Activated CD8-positive, alpha-beta memory T cell treated with anti-CD3 and anti-CD28 coated beads, Interleukin-2, amount 50 U/mL, for 48 hours (primary cell): Measurements from ENCODE around the gene OR51L1.
"Not testable (repeated sequence)": the region's sequence is repeated elsewhere in the genome, so short reads cannot be mapped to it uniquely, and the experiment has no call there.

Experiments used
- DNase-seq: peaks from one replicate; pipeline ENCODE4 v3.0.0-alpha.2; 2020

Gene OR51L1

DNA sequence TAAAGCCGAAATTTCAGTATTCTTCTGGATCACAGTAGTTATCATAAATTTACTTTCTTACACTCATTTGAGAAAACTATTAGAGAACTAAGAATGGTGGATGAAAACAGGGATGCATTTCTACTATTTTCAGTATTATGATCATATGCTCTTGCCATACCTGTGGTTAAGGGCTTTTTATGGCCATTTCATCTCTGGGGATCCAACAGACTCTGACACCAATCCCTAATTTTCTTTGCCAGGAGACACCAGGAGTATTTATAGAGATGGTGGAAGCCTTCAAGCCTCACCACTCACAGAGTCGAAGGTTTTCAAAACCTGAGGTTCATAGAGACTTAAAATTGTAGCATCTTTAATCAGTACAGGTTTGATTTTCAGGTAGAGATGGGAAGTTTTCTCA, at the start of gene OR51L1:
Gene OR51L1, plus strand, starts transcription at position 301 of the 400 bp plus-strand sequence. CDS start 4,132 bp downstream, outside the sequence.
- DNase-seq = no peak

DNA sequence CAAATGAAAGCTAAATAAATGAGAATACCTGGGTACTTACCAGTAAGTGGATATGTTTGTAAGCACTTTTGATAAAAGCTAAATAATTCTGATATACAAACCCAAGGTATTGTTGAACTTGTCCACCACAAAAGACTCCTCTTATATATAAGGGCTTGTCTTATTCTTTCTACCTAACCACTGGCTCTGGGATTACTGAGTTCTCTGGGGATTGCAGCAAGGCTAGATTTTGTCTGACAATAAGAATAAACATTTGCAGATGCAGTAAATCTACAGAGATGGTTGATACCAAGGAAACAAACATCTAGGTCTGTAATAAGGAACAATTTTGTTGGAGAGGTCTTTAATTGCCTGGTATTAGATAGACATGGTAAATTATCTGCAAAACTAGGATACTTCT, 47.1 kb upstream of the OR51L1 start, which contains the start of gene OR51A4:
Gene OR51A4, minus strand, starts transcription at position 101 of the 400 bp plus-strand sequence. CDS start 505 bp downstream, outside the sequence.
- no peak for DNase-seq

- DNase-seq = not testable (repeated sequence)
Measured at GRCh38 chr11:4955613-4956012, 39.0 kb upstream of the OR51L1 start, which contains the start of gene OR51A2. Gene OR51A2, minus strand, starts transcription at chr11:4955713. Its CDS starts 0 bp downstream, at chr11:4955713.

- DNase-seq = no peak
Measured at GRCh38 chr11:4957396-4957795, 37.3 kb upstream of the OR51L1 start.

- DNase-seq = no peak
Measured at GRCh38 chr11:4960877-4961276, 33.8 kb upstream of the OR51L1 start.

DNA sequence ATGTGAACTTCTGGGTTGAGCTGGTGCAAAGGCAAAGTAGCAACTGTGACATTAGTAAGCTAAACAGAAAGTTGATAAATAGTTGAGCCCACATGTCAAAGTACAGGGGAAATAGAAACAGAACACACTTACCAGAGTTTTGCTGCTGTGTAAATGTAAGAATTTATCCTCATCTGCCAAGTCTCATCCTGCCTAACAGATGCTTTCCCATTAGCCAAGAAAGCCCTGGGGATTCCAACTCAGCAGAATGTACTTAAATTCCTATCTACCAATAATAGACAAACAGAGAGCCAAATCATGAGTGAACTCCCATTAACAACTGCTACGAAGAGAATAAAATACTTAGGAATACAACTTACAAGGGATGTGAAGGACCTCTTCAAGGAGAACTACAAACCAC, 31.8 kb upstream of the OR51L1 start:
- no peak for DNase-seq

- no peak for DNase-seq
Measured at GRCh38 chr11:4975436-4975835, 19.2 kb upstream of the OR51L1 start.

- DNase-seq = no peak
Measured at GRCh38 chr11:4979036-4979435, 15.6 kb upstream of the OR51L1 start.

GRCh38 chr11:4982678-4983077, 12.0 kb upstream of the OR51L1 start:
- DNase-seq = no peak

DNA sequence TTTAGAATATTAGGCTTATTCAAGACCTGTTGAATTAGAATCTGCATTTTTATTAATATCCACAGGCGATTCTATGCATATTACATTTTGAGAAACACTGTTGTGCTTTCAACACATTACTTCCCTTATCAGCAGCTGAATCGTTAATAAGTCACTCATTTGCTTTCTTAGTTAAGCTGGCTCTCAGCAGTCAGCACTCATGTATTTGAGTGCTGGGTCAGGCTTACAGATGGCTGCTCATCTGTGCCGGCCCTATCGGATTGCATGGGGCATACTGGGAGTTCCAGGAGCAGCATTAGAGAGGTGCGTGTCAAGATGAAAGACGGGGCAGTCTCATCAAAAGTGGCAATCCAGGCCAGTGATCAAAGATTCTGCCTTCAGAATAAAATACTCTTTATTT, 10.8 kb upstream of the OR51L1 start:
- no peak for DNase-seq

- DNase-seq = no peak
Measured at GRCh38 chr11:4991060-4991459, 3.6 kb upstream of the OR51L1 start.

DNA sequence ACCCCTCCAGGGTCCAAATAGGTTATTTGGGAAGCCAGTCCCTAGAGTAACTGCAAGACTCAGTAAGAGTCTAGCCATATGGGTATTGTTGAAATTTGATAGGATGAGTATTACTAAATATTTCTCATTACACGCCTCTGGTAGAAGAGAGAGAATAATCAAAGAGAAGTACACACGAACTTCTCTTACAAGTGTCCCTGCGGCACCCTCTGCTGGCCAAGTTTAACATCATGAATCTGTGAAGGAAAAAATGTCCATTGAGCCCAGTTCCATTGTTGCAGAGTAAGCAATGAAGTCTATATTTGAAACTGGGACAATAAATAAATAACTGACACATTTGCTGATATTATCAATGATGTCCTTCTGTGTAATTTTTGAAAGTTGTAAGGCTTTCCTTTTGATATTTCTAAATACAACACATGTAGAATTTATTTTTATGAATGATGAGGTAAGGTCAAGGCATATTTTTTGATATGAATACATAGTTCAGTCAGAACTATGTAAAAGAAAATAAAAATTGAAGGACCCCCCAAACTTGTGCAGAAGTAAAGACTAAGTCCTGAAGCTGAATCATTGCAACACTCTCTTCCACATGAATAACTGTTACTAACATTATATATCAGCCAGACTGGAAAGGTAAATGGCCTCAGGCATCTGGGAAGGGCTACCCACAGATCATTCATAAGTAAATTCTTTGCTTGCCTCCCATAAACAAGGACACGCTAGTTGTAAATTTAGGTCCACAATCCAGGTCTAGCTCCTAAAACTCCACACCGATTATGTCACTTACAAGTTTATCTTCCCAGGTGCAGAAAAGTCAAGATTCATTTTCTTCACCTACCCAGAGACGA, 10.0 kb downstream of the OR51L1 start:
- DNase-seq = no peak

GRCh38 chr11:5007561-5007960, 12.9 kb downstream of the OR51L1 start:
- DNase-seq = no peak

- DNase-seq = no peak
Measured at GRCh38 chr11:5011254-5011653, 16.6 kb downstream of the OR51L1 start.

DNA sequence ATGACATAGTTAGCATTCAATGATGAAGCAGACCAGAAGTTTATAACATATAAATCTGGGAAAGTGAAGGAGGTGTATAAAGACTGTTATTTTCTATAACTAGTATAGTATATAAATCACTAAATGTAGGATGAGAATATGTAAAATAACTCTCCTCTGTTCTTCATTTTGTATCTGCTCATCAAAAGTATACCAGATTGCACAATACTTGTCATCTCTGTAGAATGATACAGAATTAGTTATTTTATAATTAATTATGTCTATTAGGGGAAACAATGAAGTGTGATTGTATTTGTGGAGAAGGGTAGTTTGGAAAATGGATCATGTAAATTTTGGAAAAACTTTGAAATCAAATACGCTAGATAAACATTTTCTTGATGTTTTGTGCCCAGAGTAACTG, 18.4 kb downstream of the OR51L1 start:
- DNase-seq = no peak

DNA sequence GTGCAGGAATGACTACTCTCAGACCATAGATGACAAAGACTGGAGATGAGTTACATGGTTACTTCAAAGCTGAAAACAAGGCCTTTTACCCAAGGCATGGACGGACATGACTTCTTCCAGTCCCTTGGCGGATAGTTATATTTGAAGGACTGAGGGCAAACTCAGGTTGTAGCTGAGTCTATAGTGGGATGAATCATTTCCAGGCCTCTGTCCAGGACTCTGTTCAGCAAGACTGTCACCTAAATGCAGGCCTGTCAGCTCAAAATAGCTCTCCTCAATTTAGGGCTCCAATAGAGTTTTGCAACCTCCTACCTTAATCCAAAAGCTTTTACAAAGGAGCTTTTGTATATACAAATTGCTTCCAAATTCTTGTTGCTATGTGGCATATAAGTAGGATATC, 27.3 kb downstream of the OR51L1 start:
- DNase-seq = no peak

DNA sequence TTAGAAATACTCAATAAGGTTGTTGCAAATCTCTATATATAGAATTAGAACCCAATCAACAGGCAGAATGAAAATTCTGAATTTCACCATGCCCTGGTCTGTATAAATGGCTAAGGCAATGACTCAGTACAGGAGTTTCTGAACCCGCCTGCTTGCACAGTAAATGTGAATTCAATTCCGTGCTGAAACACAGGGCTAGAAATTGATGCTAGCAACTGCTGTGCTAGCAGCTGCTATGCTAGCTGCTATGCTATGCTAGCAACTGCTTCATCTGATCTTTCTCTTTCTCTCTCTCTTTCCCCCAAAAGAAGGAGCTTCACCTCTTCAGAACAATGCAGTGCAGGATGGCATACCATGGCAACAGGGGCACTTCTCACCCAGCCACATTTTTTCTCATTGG, 42.0 kb downstream of the OR51L1 start:
- no peak for DNase-seq

GRCh38 chr11:5037926-5038325, 43.3 kb downstream of the OR51L1 start:
- no peak for DNase-seq

DNA sequence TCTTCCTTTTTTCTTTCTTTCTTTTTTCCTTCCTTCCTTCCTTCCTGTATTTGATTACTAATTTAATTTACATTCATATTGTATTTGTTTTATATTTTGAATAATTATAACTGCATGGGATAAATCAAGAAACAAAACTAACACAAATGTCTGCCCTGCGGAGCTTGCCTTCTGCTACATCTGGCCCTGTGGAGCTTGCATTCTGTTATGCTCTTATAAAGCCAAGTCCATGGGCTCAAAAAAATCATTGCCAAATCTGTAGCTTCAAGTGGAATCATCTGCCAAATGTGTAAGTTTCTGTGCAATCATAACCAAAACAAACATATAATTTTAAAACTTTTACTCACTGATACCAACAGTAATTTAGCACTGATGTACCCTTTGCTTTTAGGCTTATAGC, 43.7 kb downstream of the OR51L1 start:
- no peak for DNase-seq

GRCh38 chr11:5040876-5041275, 46.2 kb downstream of the OR51L1 start:
- no peak for DNase-seq

- no peak for DNase-seq
Measured at GRCh38 chr11:5042091-5042490, 47.4 kb downstream of the OR51L1 start.

DNA sequence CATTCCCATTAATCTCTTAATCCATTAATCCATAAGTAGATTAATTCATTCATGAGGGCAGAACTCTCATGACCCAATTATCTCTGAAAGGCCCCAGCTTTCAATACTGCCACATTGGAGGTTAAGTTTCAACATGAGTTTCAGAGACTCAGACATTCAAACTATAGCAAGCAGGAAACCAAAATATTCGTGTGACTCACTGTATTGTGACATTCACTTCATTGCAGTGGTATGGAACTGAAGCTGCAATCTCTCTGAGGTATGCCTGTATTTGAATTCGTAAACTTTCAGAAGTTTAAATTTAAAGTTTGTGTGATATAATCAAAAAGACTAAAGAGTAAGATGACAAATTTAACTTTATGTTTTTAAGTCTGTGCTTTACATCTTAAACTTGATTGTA, 48.7 kb downstream of the OR51L1 start:
- no peak for DNase-seq

DNA sequence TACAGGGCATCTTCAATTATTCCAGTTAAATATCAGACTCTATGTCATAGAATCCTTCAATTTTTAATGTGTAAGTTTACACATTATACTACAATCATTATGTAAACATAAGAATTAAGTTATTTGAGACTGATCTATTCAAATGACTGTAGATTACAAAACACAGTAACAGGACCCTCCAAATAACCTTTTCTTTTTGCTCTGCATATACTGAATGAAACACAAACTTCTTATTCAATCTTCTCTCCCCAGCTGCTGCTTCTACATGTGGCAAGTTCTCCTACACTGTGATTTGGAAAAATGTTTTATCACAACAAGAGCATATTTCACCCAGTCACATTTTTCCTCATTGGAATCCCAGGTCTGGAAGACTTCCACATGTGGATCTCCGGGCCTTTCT, 51.6 kb downstream of the OR51L1 start, which contains the start of gene OR52J3:
Gene OR52J3, plus strand, starts transcription at position 301 of the 400 bp plus-strand sequence. Its CDS starts 0 bp downstream, at position 301.
- no peak for DNase-seq

- DNase-seq = no peak
Measured at GRCh38 chr11:5046754-5047330, 52.2 kb downstream of the OR51L1 start.
